BJ (cell line): Measurements from ENCODE around the gene CDC37. TPM values are rescaled to one million over a fixed set of nuclear protein-coding genes. Genes with fewer than 3 reads are reported as not detected.
A peak's percentile ranks its signal among the peaks of the same experiment; 100 is the strongest.
"Not testable (repeated sequence)": the region's sequence is repeated elsewhere in the genome, so short reads cannot be mapped to it uniquely, and the experiment has no call there.

Experiments
- CTCF ChIA-PET: fragments of 350-600 bp; formaldehyde crosslinking; extraction: SDS; loops from one replicate; lab custom pipeline; 2021; ENCODE audit warnings: antibody characterized with exemption, inconsistent platforms; lab: Yijun Ruan, JAX
- POLR2A ChIA-PET: fragments of 300-600 bp; sonication (Branson Sonifier 250); formaldehyde crosslinking; extraction: SDS; loops from one replicate; lab custom pipeline; 2021; ENCODE audit warnings: antibody characterized with exemption; lab: Charles Lee
- DNase-seq: peaks from one replicate; pipeline ENCODE4 v3.0.0-alpha.2; 2011; ENCODE audit warnings: low read depth
- H3K27me3 ChIP-seq: 2 replicates; pipeline ENCODE4 v1.6.0; 2011; ENCODE audit warnings: low read length; ENCODE audit not compliant: control insufficient read depth, insufficient read depth
- H3K36me3 ChIP-seq: 2 replicates; pipeline ENCODE4 v1.5.1; 2011; ENCODE audit warnings: low read length; ENCODE audit not compliant: control insufficient read depth, insufficient read depth
- H3K4me3 ChIP-seq: 2 replicates; pipeline ENCODE4 v1.5.1; 2011; ENCODE audit warnings: low read depth, mild to moderate bottlenecking, control low read depth, low read length
- polyA plus RNA-seq: library from polyadenylated mRNA; depleted of rRNA; stranded (reverse); fragments of >200 nt; gene quantifications from 2 replicates; pipeline ENCODE4 v1.2.3, GENCODE V29; 2011
- TF ChIP-seq, protein P1 (sequence below): IDR thresholded peaks from 2 replicates; pipeline ENCODE4 v1.5.1; 2011; ENCODE audit warnings: low read depth, mild to moderate bottlenecking, control low read depth, inconsistent platforms, low read length, moderate library complexity; ENCODE audit not compliant: insufficient read depth

The CDC37 gene
- polyA plus RNA-seq, 1 experiment, result 429 TPM

DNA sequence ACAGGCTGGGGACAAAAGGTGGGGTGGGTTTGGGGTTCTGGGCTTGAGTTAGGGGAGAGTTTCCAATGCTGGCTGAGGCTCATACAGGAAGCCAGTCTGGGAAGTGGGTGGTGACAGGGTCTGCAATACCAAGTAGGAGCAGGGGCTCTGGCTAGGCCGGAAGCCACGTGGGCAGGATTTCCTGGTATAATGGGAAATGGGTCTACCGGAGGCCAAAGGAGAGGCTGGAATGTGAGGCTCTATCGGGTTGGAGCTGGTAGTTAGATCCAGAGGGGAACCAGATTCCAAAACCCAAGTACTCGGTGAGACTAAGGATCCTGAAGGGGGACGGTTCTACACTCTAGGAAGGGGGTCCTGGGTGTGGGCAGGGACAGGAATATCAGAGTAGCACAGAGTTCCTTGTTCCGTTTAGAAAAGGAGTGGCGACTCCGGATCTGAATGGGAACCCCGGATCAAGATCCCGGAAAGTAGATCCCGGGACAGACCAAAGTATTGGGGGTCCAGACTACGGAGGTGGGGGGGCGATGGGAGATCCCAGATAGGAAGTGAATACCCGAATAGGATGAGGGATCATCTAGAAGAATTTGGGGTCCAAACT is 802 bp downstream of the CDC37 start:
- peaks cover 5% of the 10 kb centered on the region for H3K36me3 ChIP-seq
- no peak for DNase-seq
- H3K27me3 ChIP-seq, result no peaks in the 10 kb centered on the region; the same call in 1 of the 2 replicates
- POLR2A ChIA-PET, result interaction anchor here (0.6 kb wide), 1 partner anchor 22 kb away, joined by 4 read pairs; the partner anchor contains the start of gene TYK2
- TF ChIP-seq, protein P1, sequence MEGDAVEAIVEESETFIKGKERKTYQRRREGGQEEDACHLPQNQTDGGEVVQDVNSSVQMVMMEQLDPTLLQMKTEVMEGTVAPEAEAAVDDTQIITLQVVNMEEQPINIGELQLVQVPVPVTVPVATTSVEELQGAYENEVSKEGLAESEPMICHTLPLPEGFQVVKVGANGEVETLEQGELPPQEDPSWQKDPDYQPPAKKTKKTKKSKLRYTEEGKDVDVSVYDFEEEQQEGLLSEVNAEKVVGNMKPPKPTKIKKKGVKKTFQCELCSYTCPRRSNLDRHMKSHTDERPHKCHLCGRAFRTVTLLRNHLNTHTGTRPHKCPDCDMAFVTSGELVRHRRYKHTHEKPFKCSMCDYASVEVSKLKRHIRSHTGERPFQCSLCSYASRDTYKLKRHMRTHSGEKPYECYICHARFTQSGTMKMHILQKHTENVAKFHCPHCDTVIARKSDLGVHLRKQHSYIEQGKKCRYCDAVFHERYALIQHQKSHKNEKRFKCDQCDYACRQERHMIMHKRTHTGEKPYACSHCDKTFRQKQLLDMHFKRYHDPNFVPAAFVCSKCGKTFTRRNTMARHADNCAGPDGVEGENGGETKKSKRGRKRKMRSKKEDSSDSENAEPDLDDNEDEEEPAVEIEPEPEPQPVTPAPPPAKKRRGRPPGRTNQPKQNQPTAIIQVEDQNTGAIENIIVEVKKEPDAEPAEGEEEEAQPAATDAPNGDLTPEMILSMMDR, result no peak
- peak overlapping the region; percentile 90 for H3K4me3 ChIP-seq
- CTCF ChIA-PET, result interaction anchor here (1.3 to 12.9 kb wide), 8 partner anchors 11 to 163 kb away, joined by 5 to 321 read pairs (median 16); partner anchors contain the start of genes ICAM1, KRI1 and PDE4A

DNA sequence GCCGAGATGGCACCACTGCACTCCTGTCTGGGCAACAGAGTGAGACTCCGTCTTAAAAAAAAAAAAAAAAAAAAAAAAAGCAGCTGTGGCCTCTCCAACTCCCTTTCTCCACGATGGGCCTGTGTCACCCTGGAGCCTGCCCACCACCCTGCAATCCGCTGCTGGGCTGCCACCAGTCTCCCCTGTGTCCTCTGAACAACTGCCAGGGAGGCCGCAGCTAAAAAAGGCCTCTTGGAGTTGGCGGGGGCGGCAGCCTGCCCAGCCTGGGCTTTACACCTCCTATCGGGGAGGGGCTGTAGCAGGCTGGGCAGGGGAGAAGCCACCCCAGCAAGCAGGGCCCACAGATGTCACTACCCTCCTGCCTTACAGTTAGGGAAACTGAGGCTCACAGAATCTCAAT is 3.5 kb downstream of the CDC37 start:
- Histone ChIP-seq H3K27me3 (no peaks in the 10 kb centered on the region), H3K4me3 (no peak overlapping the region), H3K36me3 (peaks cover 9% of the 10 kb centered on the region)
- ChIA-PET POLR2A (interaction anchor here (0.6 kb wide), 1 partner anchor 81 kb away, joined by 12 read pairs; no protein-coding TSS in a partner anchor), CTCF (interaction anchor here (1.3 to 5.4 kb wide), 5 partner anchors 8 to 140 kb away, joined by 4 to 42 read pairs (median 9); no protein-coding TSS in a partner anchor)
- TF ChIP-seq, protein P1, result no peak
- no peak for DNase-seq

- H3K27me3 ChIP-seq, DNase-seq, POLR2A ChIA-PET, H3K4me3 ChIP-seq: not testable (repeated sequence)
- H3K36me3 ChIP-seq, result peaks cover 12% of the 10 kb centered on the region
- CTCF ChIA-PET, result interaction anchor here (0.6 to 5.4 kb wide), 6 partner anchors 8 to 140 kb away, joined by 3 to 42 read pairs (median 8); no protein-coding TSS in a partner anchor
These were observed 4.0 kb downstream of the CDC37 start for GRCh38 chr19:10399340-10399739.

- CTCF ChIA-PET, result interaction anchor here (1.7 to 5.4 kb wide), 4 partner anchors 7 to 139 kb away, joined by 8 to 42 read pairs (median 11); no protein-coding TSS in a partner anchor
These were observed 4.5 kb downstream of the CDC37 start for GRCh38 chr19:10398819-10399218.

GRCh38 chr19:10395917-10396316 is 7.4 kb downstream of the CDC37 start:
- peaks cover 28% of the 10 kb centered on the region for H3K36me3 ChIP-seq
- DNase-seq, result no peak
- TF ChIP-seq, protein P1, result no peak
- H3K4me3 ChIP-seq, result no peak overlapping the region
- H3K27me3 ChIP-seq, result no peaks in the 10 kb centered on the region
- ChIA-PET CTCF (interaction anchor here (1.0 kb wide), 1 partner anchor 137 kb away, joined by 3 read pairs; no protein-coding TSS in a partner anchor), POLR2A (no interaction called here)

More at GRCh38 chr19:10398819-10399218, 4.5 kb downstream of the CDC37 start:
- Histone ChIP-seq H3K4me3 (no peak overlapping the region), H3K36me3 (peaks cover 12% of the 10 kb centered on the region), H3K27me3 (no peaks in the 10 kb centered on the region)
- no peak for DNase-seq
- POLR2A ChIA-PET, result no interaction called here
- TF ChIP-seq, protein P1, result no peak
